OCI-LY7 (cell line): Measurements from ENCODE around the gene CDC20. TPM values are rescaled to one million over a fixed set of nuclear protein-coding genes. Genes with fewer than 3 reads are reported as not detected.
A peak's percentile ranks its signal among the peaks of the same experiment; 100 is the strongest.

Source experiments
- BruUV-seq: library from RNA; stranded (reverse); fragments of 400-500 nt; replicated peaks from 2 replicates; lab custom pipeline; 2021; lab: Mats Ljungman, UMichigan
- CTCF ChIA-PET: fragments of 300-600 bp; sonication (Branson Sonifier 250); formaldehyde crosslinking; loops from one replicate; lab custom pipeline; 2022; ENCODE audit warnings: antibody characterized with exemption; ENCODE audit not compliant: unreplicated experiment; lab: Charles Lee
- POLR2A ChIA-PET: fragments of 300-600 bp; sonication (Branson Sonifier 250); formaldehyde crosslinking; loops from one replicate; lab custom pipeline; 2022; ENCODE audit warnings: antibody characterized with exemption; lab: Charles Lee
- DNase-seq: peaks from one replicate; pipeline ENCODE4 v3.0.0-alpha.2; 2015; ENCODE audit warnings: low spot score
- H2AFZ ChIP-seq: fragments of 200-600 bp; sonication (generic), shearing (Covaris generic); 2 replicates; pipeline ENCODE4 v1.6.1; 2014; ENCODE audit warnings: mild to moderate bottlenecking, antibody characterized with exemption, low read length, moderate library complexity
- H3K27ac ChIP-seq: fragments of 200-600 bp; sonication (generic); 2 replicates; pipeline ENCODE4 v1.5.1; 2014; ENCODE audit warnings: mixed run types, low read depth, mild to moderate bottlenecking, moderate library complexity, low read length, inconsistent platforms; ENCODE audit not compliant: poor library complexity, severe bottlenecking
- H3K36me3 ChIP-seq: fragments of 200-600 bp; sonication (generic); 2 replicates; pipeline ENCODE4 v1.6.1; 2014; ENCODE audit warnings: mild to moderate bottlenecking, antibody characterized with exemption, low read length, moderate library complexity, mixed read lengths; ENCODE audit not compliant: insufficient read depth
- H3K4me1 ChIP-seq: fragments of 200-600 bp; sonication (generic); 2 replicates; pipeline ENCODE4 v1.5.1; 2014; ENCODE audit warnings: mild to moderate bottlenecking, low read length; ENCODE audit not compliant: insufficient read depth, poor library complexity, severe bottlenecking
- H3K4me2 ChIP-seq: fragments of 200-600 bp; sonication (generic); 2 replicates; pipeline ENCODE4 v1.6.1; 2014; ENCODE audit warnings: mild to moderate bottlenecking, low read length
- H3K4me3 ChIP-seq: fragments of 200-600 bp; sonication (generic); 2 replicates; pipeline ENCODE4 v1.5.1; 2014; ENCODE audit warnings: mild to moderate bottlenecking, low read depth, low read length; ENCODE audit not compliant: poor library complexity, severe bottlenecking
- H3K79me2 ChIP-seq: fragments of 200-600 bp; sonication (generic); 2 replicates; pipeline ENCODE4 v1.6.1; 2016; ENCODE audit warnings: low read depth, mild to moderate bottlenecking, low read length, moderate library complexity, mixed read lengths; ENCODE audit not compliant: insufficient read depth
- H3K9me2 ChIP-seq: fragments of 200-600 bp; sonication (generic); 2 replicates; pipeline ENCODE4 v1.6.1; 2016; ENCODE audit warnings: mild to moderate bottlenecking, low read length, mixed read lengths; ENCODE audit not compliant: insufficient read depth
- H3K9me3 ChIP-seq: fragments of 200-600 bp; sonication (generic); 2 replicates; pipeline ENCODE4 v1.6.1; 2014; ENCODE audit warnings: mild to moderate bottlenecking, mixed run types, low read length, mixed read lengths
- H4K20me1 ChIP-seq: fragments of 200-600 bp; sonication (generic); 2 replicates; pipeline ENCODE4 v1.6.1; 2014; ENCODE audit warnings: mild to moderate bottlenecking, antibody characterized with exemption, low read length, moderate library complexity, mixed read lengths; ENCODE audit not compliant: insufficient read depth
- CTCF ChIP-seq: fragments of 200-600 bp; sonication (generic); conservative IDR thresholded peaks from 2 replicates; pipeline ENCODE4 v1.5.1; 2014; ENCODE audit warnings: mild to moderate bottlenecking, antibody characterized with exemption, low read length, moderate library complexity, mixed read lengths
- EZH2phosphoT487 ChIP-seq: fragments of 200-600 bp; sonication (generic); IDR thresholded peaks from 2 replicates; pipeline ENCODE4 v1.6.1; 2018; ENCODE audit warnings: low read depth, borderline replicate concordance, mild to moderate bottlenecking, mixed run types, antibody characterized with exemption, low read length, moderate library complexity, mixed read lengths
- intact Hi-C: fragments of 100-400 bp; cut with micrococcal nuclease; formaldehyde crosslinking; loops from one replicate; pipeline ENCODE4 v1.10.0; 2022; ENCODE audit not compliant: unreplicated experiment
- total RNA-seq, 2 experiments: library from RNA; depleted of rRNA in 1 of 2; stranded (reverse); fragments of >200 nt in 1 of 2; shearing (Covaris generic) in 1 of 2; gene quantifications; 2 replicates each; pipeline ENCODE4 v1.2.3, GENCODE V29; 2014 to 2022

The CDC20 gene
- total RNA-seq, 2 experiments from 2014 or later, result 174 to 209 TPM

DNA sequence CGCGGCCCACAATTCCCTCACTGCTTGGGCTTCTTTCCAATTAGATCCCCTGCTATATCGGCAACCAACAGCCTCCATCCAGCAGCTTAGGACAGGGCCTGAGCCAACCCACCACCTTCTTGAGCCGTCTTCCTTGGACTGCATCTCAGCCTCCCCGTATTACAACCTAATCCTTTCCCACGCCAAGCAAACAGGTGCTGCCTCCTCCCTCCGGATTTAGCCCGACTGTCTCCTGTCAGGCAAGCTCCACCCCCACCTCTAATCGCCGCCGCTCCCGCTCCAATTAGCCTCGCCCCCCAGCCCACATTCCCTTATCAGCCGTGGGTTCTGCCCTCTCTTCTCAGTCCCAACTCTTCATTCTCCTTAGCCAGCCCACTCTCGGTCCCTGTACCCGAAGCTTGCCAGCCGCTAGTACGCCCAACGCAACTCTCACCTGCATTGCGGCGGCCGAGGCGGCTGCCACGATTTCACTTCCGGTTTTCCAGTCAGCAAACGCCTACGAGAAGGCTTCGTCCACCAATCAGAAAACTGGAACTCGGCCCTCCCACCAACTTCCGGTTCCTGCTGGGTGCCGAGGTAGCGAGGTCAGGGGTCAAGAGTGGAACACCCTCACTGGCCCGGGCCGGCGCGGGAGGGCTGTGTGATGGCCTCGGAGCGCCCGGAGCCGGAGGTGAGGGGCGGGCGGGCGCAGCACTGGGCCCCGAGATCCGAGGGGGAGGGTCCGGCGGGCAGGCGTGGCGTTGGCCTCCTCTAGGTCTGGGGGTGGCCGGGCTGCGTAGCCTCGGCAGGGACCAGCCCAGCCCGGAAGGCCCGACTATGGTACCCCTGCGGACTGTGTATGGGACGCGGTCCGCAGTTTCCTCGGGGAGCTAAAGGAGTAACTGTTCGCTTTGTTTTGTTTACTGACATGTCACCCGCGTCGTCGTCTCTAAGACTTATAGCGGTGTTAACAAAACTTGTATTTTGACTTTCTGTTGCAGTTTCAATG lies 30.8 kb downstream of the CDC20 start, which contains the start of the genes MED8 and SZT2:
Gene MED8, minus strand, starts transcription at position 475 of the 988 bp plus-strand sequence. Its CDS starts 36 bp downstream, at position 439.
Gene SZT2, plus strand, starts transcription at position 574 of the 988 bp plus-strand sequence. Its CDS starts 70 bp downstream, at position 644.
- no peaks in the 10 kb centered on the region for H3K9me2 ChIP-seq
- no peaks in the 10 kb centered on the region for H4K20me1 ChIP-seq
- H3K4me1 ChIP-seq, result peaks cover 25% of the 10 kb centered on the region
- H3K4me2 ChIP-seq, result peak within 1 kb of the TSS; percentile 95
- H3K27ac ChIP-seq, result peak within 1 kb of the TSS; percentile 15
- CTCF ChIA-PET, result interaction anchor here (0.7 kb wide), 1 partner anchor 13 kb away, joined by 3 read pairs; no protein-coding TSS in a partner anchor
- DNase-seq, result peak; percentile 95
- H3K9me3 ChIP-seq, result no peaks in the 10 kb centered on the region
- H3K4me3 ChIP-seq, result peak within 1 kb of the TSS; percentile 88
- BruUV-seq, result TSS peak; percentile 77
- TF ChIP-seq EZH2phosphoT487 (no peak), CTCF (no peak)
- POLR2A ChIA-PET, result interaction anchor here (0.7 to 4.1 kb wide), 5 partner anchors 12 to 261 kb away, joined by 3 to 13 read pairs (median 3); partner anchors contain the start of genes ELOVL1 and KDM4A
- H3K36me3 ChIP-seq, result peaks cover 31% of the 10 kb centered on the region
- intact Hi-C loops, result loop anchor here (1.0 kb wide), 1 partner anchor 21 kb away; the partner anchor contains the start of gene ELOVL1
- peak within 1 kb of the TSS; percentile 75 for H2AFZ ChIP-seq
- H3K79me2 ChIP-seq, result peaks cover 27% of the 10 kb centered on the region

- Histone ChIP-seq H3K79me2 (peaks cover 27% of the 10 kb centered on the region), H3K9me3 (no peaks in the 10 kb centered on the region), H3K4me3 (no peak overlapping the region), H3K9me2 (no peaks in the 10 kb centered on the region), H3K4me1 (peaks cover 23% of the 10 kb centered on the region), H2AFZ (no peak overlapping the region), H4K20me1 (no peaks in the 10 kb centered on the region), H3K4me2 (no peak overlapping the region), H3K27ac (no peak overlapping the region), H3K36me3 (peaks cover 12% of the 10 kb centered on the region; the same call in 1 of the 2 replicates)
- BruUV-seq, result no TSS peak
- no peak for DNase-seq
- TF ChIP-seq EZH2phosphoT487 (no peak), CTCF (no peak)
- intact Hi-C loops, result no loop called here
- POLR2A ChIA-PET, result interaction anchor here (0.7 kb wide), 1 partner anchor 85 kb away, joined by 4 read pairs; no protein-coding TSS in a partner anchor
- CTCF ChIA-PET, result no interaction called here
Observed at GRCh38 chr1:43392702-43393101, 33.9 kb downstream of the CDC20 start.
